IMR-90 (cell line): Measurements from ENCODE around the gene KIAA0232.

Source experiments
- BHLHE40 ChIP-seq: fragments of 150-350 bp; IDR thresholded peaks from 2 replicates; pipeline ENCODE4 v1.6.1; 2016; ENCODE audit warnings: mild to moderate bottlenecking, low read depth, low read length
- CTCF ChIP-seq: conservative IDR thresholded peaks from 2 replicates; pipeline ENCODE4 v1.5.1; 2012; ENCODE audit warnings: mild to moderate bottlenecking, low read depth, low read length, improper control_type of control experiment
- ELK1 ChIP-seq: fragments of 150-350 bp; IDR thresholded peaks from 2 replicates; pipeline ENCODE4 v1.6.1; 2016; ENCODE audit warnings: low read depth, mild to moderate bottlenecking, low read length, moderate library complexity, borderline replicate concordance
- FOS ChIP-seq: fragments of 150-350 bp; IDR thresholded peaks from 2 replicates; pipeline ENCODE4 v1.6.1; 2016; ENCODE audit warnings: low read depth, low read length
- MXI1 ChIP-seq: IDR thresholded peaks from 2 replicates; pipeline ENCODE4 v1.6.1; 2012; ENCODE audit warnings: low read depth, mild to moderate bottlenecking, low read length, moderate library complexity, borderline replicate concordance
- POLR2A ChIP-seq: IDR thresholded peaks from 2 replicates; pipeline ENCODE4 v1.6.1; 2012; ENCODE audit warnings: mild to moderate bottlenecking, low read depth, low read length
- RAD21 ChIP-seq: IDR thresholded peaks from 2 replicates; pipeline ENCODE4 v1.6.1; 2012; ENCODE audit warnings: low read length, improper control_type of control experiment
- RFX5 ChIP-seq: IDR thresholded peaks from 2 replicates; pipeline ENCODE4 v1.8.0; 2012; ENCODE audit warnings: low read depth, mild to moderate bottlenecking, low read length, moderate library complexity

DNA sequence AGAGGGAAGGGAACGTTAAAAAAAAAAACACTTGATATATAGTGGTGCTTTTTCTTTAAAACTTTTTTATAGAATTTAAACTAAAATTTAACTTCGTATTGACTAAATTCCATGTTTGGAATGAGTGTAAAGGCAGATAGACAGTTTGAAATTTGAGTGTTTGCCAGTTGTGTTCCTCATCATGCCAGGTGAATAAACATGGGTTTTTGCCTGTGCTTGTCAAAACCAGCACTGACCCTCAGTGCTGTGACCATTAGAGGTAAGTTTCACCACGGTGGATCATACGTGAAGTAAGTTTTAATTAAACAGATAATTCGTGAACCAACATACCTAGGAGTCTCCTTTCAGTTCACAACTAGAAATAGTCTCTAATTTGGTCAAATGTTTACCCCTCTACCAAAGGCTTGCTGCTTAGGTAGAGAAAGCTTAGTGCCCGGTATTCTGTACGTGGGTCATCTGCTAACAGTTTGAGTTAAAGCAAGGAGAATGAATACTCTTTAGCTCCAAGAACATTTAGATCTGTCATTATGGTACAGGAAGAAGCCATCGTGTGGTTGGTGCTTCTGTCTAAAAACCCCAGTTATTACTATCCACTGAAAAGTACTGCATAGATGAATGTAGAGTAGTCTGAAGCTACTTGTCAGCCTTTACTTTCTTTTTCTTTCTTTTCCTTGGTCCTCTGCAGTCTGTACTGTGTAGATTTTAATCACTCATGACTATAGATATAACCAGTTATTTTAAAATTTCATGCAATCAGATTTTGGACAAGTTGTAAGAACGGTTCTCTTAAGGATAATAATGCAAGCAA is 32.7 kb downstream of the KIAA0232 start:
- no peak for TF ChIP-seq CTCF
- no peak for TF ChIP-seq POLR2A
- TF ChIP-seq FOS, result no peak
- TF ChIP-seq ELK1, result no peak
- no peak for TF ChIP-seq RFX5
- TF ChIP-seq MXI1, result no peak
- no peak for TF ChIP-seq RAD21
- no peak for TF ChIP-seq BHLHE40
